Activated CD4-positive, alpha-beta T cell treated with anti-CD3 and anti-CD28 coated beads for 4 hours (primary cell): ENCODE data around the gene ABCG8.

Source experiments
- DNase-seq, 2 donors: peaks; one replicate each; pipeline ENCODE4 v3.0.0-alpha.2; 2020

ABCG8 gene

GRCh38 chr2:43838560-43839267 is at the start of gene ABCG8, which contains the start of gene ABCG5:
Gene ABCG8 (plus strand): TSS chr2:43838971. CDS start chr2:43839054, 83 bp downstream.
Gene ABCG5 (minus strand): TSS chr2:43838839. CDS start chr2:43838679, 160 bp downstream.
- no peak for DNase-seq

- no peak for DNase-seq
Measured at GRCh38 chr2:43790147-43790546, 48.6 kb upstream of the ABCG8 start.

GRCh38 chr2:43791035-43791765 is 47.6 kb upstream of the ABCG8 start:
- DNase-seq, result no peak

- DNase-seq, result no peak
Measured at GRCh38 chr2:43792653-43793052, 46.1 kb upstream of the ABCG8 start.

- no peak for DNase-seq
Measured at GRCh38 chr2:43794956-43795355, 43.8 kb upstream of the ABCG8 start.

- DNase-seq, result no peak
Measured at GRCh38 chr2:43796206-43796605, 42.6 kb upstream of the ABCG8 start.

- no peak for DNase-seq
Measured at GRCh38 chr2:43798300-43798699, 40.5 kb upstream of the ABCG8 start.

- no peak for DNase-seq
Measured at GRCh38 chr2:43800894-43801293, 37.9 kb upstream of the ABCG8 start.

- no peak for DNase-seq
Measured at GRCh38 chr2:43802135-43802534, 36.6 kb upstream of the ABCG8 start.

GRCh38 chr2:43803113-43803512 is 35.7 kb upstream of the ABCG8 start:
- no peak for DNase-seq

- no peak for DNase-seq
Measured at GRCh38 chr2:43806719-43807031, 32.1 kb upstream of the ABCG8 start.

GRCh38 chr2:43810452-43810851 is 28.3 kb upstream of the ABCG8 start:
- no peak for DNase-seq

- DNase-seq, result no peak
Measured at GRCh38 chr2:43810888-43811287, 27.9 kb upstream of the ABCG8 start.

GRCh38 chr2:43812006-43812405 is 26.8 kb upstream of the ABCG8 start:
- DNase-seq, result no peak

- no peak for DNase-seq
Measured at GRCh38 chr2:43812947-43813346, 25.8 kb upstream of the ABCG8 start.

GRCh38 chr2:43814711-43815110 is 24.1 kb upstream of the ABCG8 start:
- DNase-seq, result no peak

GRCh38 chr2:43818761-43819160 is 20.0 kb upstream of the ABCG8 start:
- no peak for DNase-seq

- no peak for DNase-seq
Measured at GRCh38 chr2:43819491-43820163, 19.1 kb upstream of the ABCG8 start.

- DNase-seq, result no peak
Measured at GRCh38 chr2:43822839-43823238, 15.9 kb upstream of the ABCG8 start.

GRCh38 chr2:43823751-43824150 is 15.0 kb upstream of the ABCG8 start:
- no peak for DNase-seq

GRCh38 chr2:43824512-43824911 is 14.3 kb upstream of the ABCG8 start:
- DNase-seq, result no peak

GRCh38 chr2:43824951-43825493 is 13.7 kb upstream of the ABCG8 start:
- no peak for DNase-seq

- no peak for DNase-seq
Measured at GRCh38 chr2:43825841-43826240, 12.9 kb upstream of the ABCG8 start.
